GM23338 (cell line): ENCODE measurements around the gene OPRD1. TPM values are rescaled to one million over a fixed set of nuclear protein-coding genes. Genes with fewer than 3 reads are reported as not detected.

Experiments
- ATAC-seq: fragments of 200-7000 bp; cut with Tn5 transposase; 3 replicates; pipeline ENCODE4 v1.9.1; 2020
- DNase-seq: peaks from one replicate; pipeline ENCODE4 v3.0.0-alpha.2; 2015; ENCODE audit warnings: low spot score
- H2AFZ ChIP-seq: fragments of 200-600 bp; sonication (generic); 2 replicates; pipeline ENCODE4 v1.8.0; 2016; ENCODE audit warnings: antibody characterized with exemption, mild to moderate bottlenecking, moderate library complexity
- H3F3A ChIP-seq: fragments of 200-600 bp; sonication (generic); replicated peaks from 2 replicates; pipeline ENCODE4 v1.8.0; 2017; ENCODE audit warnings: antibody characterized with exemption, mixed run types, low read depth
- H3K27ac ChIP-seq: fragments of 200-600 bp; sonication (generic); 2 replicates; pipeline ENCODE4 v1.6.1; 2016; ENCODE audit warnings: low read depth
- H3K27me3 ChIP-seq: fragments of 200-600 bp; sonication (generic); 2 replicates; pipeline ENCODE4 v1.8.0; 2016; ENCODE audit warnings: mild to moderate bottlenecking, mixed run types, moderate library complexity; ENCODE audit not compliant: insufficient read depth
- H3K36me3 ChIP-seq: fragments of 200-600 bp; sonication (generic); 2 replicates; pipeline ENCODE4 v1.8.0; 2016; ENCODE audit warnings: mild to moderate bottlenecking; ENCODE audit not compliant: insufficient read depth
- H3K4me1 ChIP-seq: fragments of 200-600 bp; sonication (generic); 2 replicates; pipeline ENCODE4 v1.8.0; 2016; ENCODE audit warnings: mild to moderate bottlenecking, moderate library complexity; ENCODE audit not compliant: insufficient read depth
- H3K4me2 ChIP-seq: fragments of 200-600 bp; sonication (generic); 2 replicates; pipeline ENCODE4 v1.7.1; 2017; ENCODE audit warnings: mixed run types
- H3K4me3 ChIP-seq: fragments of 200-600 bp; sonication (generic); 2 replicates; pipeline ENCODE4 v1.6.1; 2016; ENCODE audit warnings: mixed run types
- H3K79me2 ChIP-seq: fragments of 200-600 bp; sonication (generic); replicated peaks from 2 replicates; pipeline ENCODE4 v1.8.0; 2017; ENCODE audit warnings: mild to moderate bottlenecking; ENCODE audit not compliant: insufficient read depth
- H3K9me2 ChIP-seq: fragments of 200-600 bp; sonication (generic); 2 replicates; pipeline ENCODE4 v1.8.0; 2017; ENCODE audit not compliant: insufficient read depth
- H4K20me1 ChIP-seq: fragments of 200-600 bp; sonication (generic); replicated peaks from 2 replicates; pipeline ENCODE4 v1.8.0; 2017; ENCODE audit warnings: mild to moderate bottlenecking; ENCODE audit not compliant: insufficient read depth
- H3K27ac Mint-ChIP-seq: 2 replicates; pipeline ENCODE4 v1.8.0; 2020; ENCODE audit warnings: inconsistent platforms, mild to moderate bottlenecking, moderate library complexity, mixed read lengths
- H3K27me3 Mint-ChIP-seq: 3 replicates; pipeline ENCODE4 v1.8.0; 2022; ENCODE audit warnings: low read depth, mild to moderate bottlenecking, moderate library complexity, mixed read lengths, inconsistent platforms; ENCODE audit not compliant: insufficient read depth, poor library complexity
- H3K36me3 Mint-ChIP-seq: 3 replicates; pipeline ENCODE4 v1.8.0; 2021; ENCODE audit warnings: low read depth, mild to moderate bottlenecking, inconsistent platforms, moderate library complexity, mixed read lengths
- H3K4me1 Mint-ChIP-seq: 3 replicates; pipeline ENCODE4 v1.8.0; 2020; ENCODE audit warnings: mild to moderate bottlenecking, inconsistent platforms, mixed read lengths
- H3K4me3 Mint-ChIP-seq: 3 replicates; pipeline ENCODE4 v1.8.0; 2021; ENCODE audit warnings: moderate library complexity, mild to moderate bottlenecking, inconsistent platforms, mixed read lengths
- H3K9me3 Mint-ChIP-seq: 3 replicates; pipeline ENCODE4 v1.8.0; 2020; ENCODE audit warnings: moderate library complexity, mild to moderate bottlenecking, inconsistent platforms, mixed read lengths
- CREB1 ChIP-seq: fragments of 250-450 bp; sonication (Bioruptor Pico); IDR thresholded peaks from 2 replicates; pipeline ENCODE4 v1.5.0; 2020; ENCODE audit warnings: low read depth, mild to moderate bottlenecking, moderate library complexity
- CTCF ChIP-seq, 2 experiments: fragments of 200-600 bp in 1 of 2; sonication (generic) in 1 of 2; conservative IDR thresholded peaks; 2 replicates each; pipeline versions ENCODE4 v1.5.1 to v1.6.1; 2016 to 2017; ENCODE audit warnings: antibody characterized with exemption in 2 of 2, low read depth in 2 of 2, mild to moderate bottlenecking in 2 of 2, moderate library complexity in 1 of 2
- ETS1 ChIP-seq: IDR thresholded peaks from 2 replicates; pipeline ENCODE4 v1.6.1; 2016; ENCODE audit warnings: antibody characterized with exemption
- EZH2 ChIP-seq: fragments of 200-600 bp; sonication (generic); IDR thresholded peaks from one replicate; pipeline ENCODE4 v1.8.0; 2017; ENCODE audit warnings: antibody characterized with exemption, mild to moderate bottlenecking, low read depth; ENCODE audit not compliant: unreplicated experiment
- EZH2phosphoT487 ChIP-seq: fragments of 200-600 bp; sonication (generic); IDR thresholded peaks from one replicate; pipeline ENCODE4 v1.8.1; 2018; ENCODE audit warnings: antibody characterized with exemption; ENCODE audit not compliant: unreplicated experiment
- STAT1 ChIP-seq: IDR thresholded peaks from one replicate; pipeline ENCODE4 v1.6.1; 2016; ENCODE audit warnings: antibody characterized with exemption; ENCODE audit not compliant: unreplicated experiment
- ZNF114 ChIP-seq: fragments of 250-450 bp; sonication (Bioruptor Pico); IDR thresholded peaks from 2 replicates; pipeline ENCODE4 v1.5.0; 2020; ENCODE audit warnings: mild to moderate bottlenecking, moderate library complexity
- ZNF462 ChIP-seq: fragments of 250-450 bp; sonication (Bioruptor Pico); IDR thresholded peaks from 2 replicates; pipeline ENCODE4 v1.5.0; 2020; ENCODE audit warnings: mild to moderate bottlenecking, moderate library complexity
- polyA plus RNA-seq: library from polyadenylated mRNA; unstranded; fragments of >200 nt; fragmentation: Nextera tagmentation; extraction: Ambion mirVana; gene quantifications from 2 replicates; pipeline ENCODE4 v1.2.1, GENCODE V29; 2016
- total RNA-seq: library from RNA; depleted of rRNA; stranded (reverse); fragments of >200 nt; shearing (Covaris generic); gene quantifications from 2 replicates; pipeline ENCODE4 v1.2.3, GENCODE V29; 2014

The OPRD1 gene
- total and polyA plus RNA-seq, 2 experiments from 2014 or later: 0.55 to 2.3 TPM

GRCh38 chr1:28885472-28885877, 73.5 kb downstream of the OPRD1 start:
- H3K4me3 ChIP-seq: peak overlapping the region; percentile 95; the same call in 1 of the 2 replicates
- Mint-ChIP-seq H3K27me3 (peaks cover 35% of the 10 kb centered on the region), H3K27ac (no peak overlapping the region), H3K4me3 (no peak overlapping the region; the same call in 2 of the 3 replicates), H3K9me3 (no peaks in the 10 kb centered on the region; the same call in 2 of the 3 replicates), H3K4me1 (peaks cover 46% of the 10 kb centered on the region), H3K36me3 (no peaks in the 10 kb centered on the region)
- H3F3A ChIP-seq: peaks cover 11% of the 10 kb centered on the region
- H3K79me2 ChIP-seq: no peaks in the 10 kb centered on the region
- no peak for TF ChIP-seq CREB1
- TF ChIP-seq STAT1: no peak
- TF ChIP-seq CTCF (conservative IDR thresholded peaks at IDR 0.05; ENCODE audit: low read depth in 2 of 2): no peak
- TF ChIP-seq EZH2phosphoT487: no peak
- TF ChIP-seq ZNF114 (CRISPR knock-in tag): no peak
- no peak overlapping the region for H3K27ac ChIP-seq
- ATAC-seq (no peak), DNase-seq (no peak)
- no peaks in the 10 kb centered on the region for H3K9me2 ChIP-seq
- peak overlapping the region; percentile 81 for H3K4me2 ChIP-seq
- no peaks in the 10 kb centered on the region for H3K36me3 ChIP-seq
- H3K4me1 ChIP-seq: peaks cover 34% of the 10 kb centered on the region
- H4K20me1 ChIP-seq: no peaks in the 10 kb centered on the region
- H2AFZ ChIP-seq: 0 out of 2 replicates have a peak overlapping the region, but pooled peaks have one; percentile 38
- H3K27me3 ChIP-seq: peaks cover 16% of the 10 kb centered on the region; the same call in 1 of the 2 replicates

GRCh38 chr1:28885977-28886730, 74.2 kb downstream of the OPRD1 start:
- Histone ChIP-seq H3F3A (peaks cover 11% of the 10 kb centered on the region), H3K79me2 (no peaks in the 10 kb centered on the region), H3K4me2 (peak overlapping the region; percentile 81), H3K4me3 (peak overlapping the region; percentile 95), H3K4me1 (peaks cover 34% of the 10 kb centered on the region), H3K27ac (no peak overlapping the region), H4K20me1 (no peaks in the 10 kb centered on the region), H3K9me2 (no peaks in the 10 kb centered on the region), H3K27me3 (peaks cover 16% of the 10 kb centered on the region; the same call in 1 of the 2 replicates), H2AFZ (peak overlapping the region; percentile 80), H3K36me3 (no peaks in the 10 kb centered on the region)
- no peak for DNase-seq
- no peak for ATAC-seq
- Mint-ChIP-seq H3K9me3 (no peaks in the 10 kb centered on the region; the same call in 2 of the 3 replicates), H3K27ac (no peak overlapping the region), H3K36me3 (no peaks in the 10 kb centered on the region), H3K27me3 (peaks cover 38% of the 10 kb centered on the region), H3K4me1 (peaks cover 46% of the 10 kb centered on the region), H3K4me3 (peak overlapping the region; percentile 79)
- TF ChIP-seq ETS1 (no peak), ZNF462 (CRISPR knock-in tag) (no peak), EZH2 (no peak)
